Keratinocyte (primary cell): Measurements from ENCODE around the gene ARHGAP18.

Experiments
- CTCF ChIP-seq, 3 experiments: IDR thresholded peaks in 1 of 3; conservative IDR thresholded peaks in 1 of 3; optimal IDR thresholded peaks in 1 of 3; 2 replicates in 2 of 3; 3 replicates in 1 of 3; pipeline versions ENCODE3 to v1.5.1; 2011; ENCODE audit warnings: low read length in 3 of 3, mild to moderate bottlenecking in 3 of 3, moderate library complexity in 2 of 3, control low read depth in 1 of 3, inconsistent platforms in 1 of 3; ENCODE audit not compliant: insufficient read depth in 2 of 3; ENCODE audit errors: extremely low read depth in 1 of 3
- EZH2 ChIP-seq: IDR thresholded peaks from one replicate; pipeline ENCODE4 v1.6.1; 2012; ENCODE audit warnings: inconsistent platforms, mild to moderate bottlenecking, low read length, moderate library complexity

DNA sequence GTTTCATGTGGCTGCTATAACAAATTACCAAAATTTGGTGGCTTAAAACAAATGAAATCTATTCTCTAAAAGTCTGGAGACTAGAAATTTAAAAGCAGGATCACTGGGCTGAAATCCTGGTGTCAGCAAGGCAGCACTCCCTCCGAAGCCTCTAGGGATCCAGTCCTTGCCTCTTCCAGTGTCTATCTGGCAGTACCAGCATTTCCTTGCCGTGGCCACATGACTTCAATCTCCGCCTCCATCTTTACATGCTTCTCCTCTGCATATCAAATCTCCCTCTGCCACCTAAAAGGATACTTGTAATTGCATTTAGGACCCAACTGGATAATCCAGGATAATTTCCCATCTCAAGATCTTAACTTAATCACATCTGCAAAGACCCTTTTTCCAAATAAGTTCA lies 30.2 kb downstream of the ARHGAP18 start:
- TF ChIP-seq CTCF (optimal IDR thresholded peaks at IDR 0.05 in 1 of 3, IDR thresholded peaks at IDR 0.05 in 1 of 3, conservative IDR thresholded peaks at IDR 0.05 in 1 of 3; ENCODE audit: extremely low read depth in 1 of 3, insufficient read depth in 2 of 3, low read length in 3 of 3) (no peak), EZH2 (no peak)
